ENCODE data around the gene SHISA5. TPM values are rescaled to one million over a fixed set of nuclear protein-coding genes. Genes with fewer than 3 reads are reported as not detected.

Gene SHISA5
- total RNA-seq, 1 donor from 2014 or later, result 333 TPM

- Histone ChIP-seq H3K9ac (ENCODE audit: low read length) (no peak overlapping the region), H3K9me3 (ENCODE audit: insufficient read depth, low read depth, low read length) (no peaks in the 10 kb centered on the region), H3K79me2 (ENCODE audit: insufficient read depth, low read length) (peaks cover 66% of the 10 kb centered on the region), H3K36me3 (ENCODE audit: insufficient read depth, low read length) (peaks cover 7% of the 10 kb centered on the region), H4K20me1 (ENCODE audit: insufficient read depth, low read length) (peaks cover 14% of the 10 kb centered on the region), H3K4me3 (ENCODE audit: insufficient read depth, low read depth, low read length) (no peak overlapping the region), H3K4me2 (ENCODE audit: low read length) (no peak overlapping the region), H3K4me1 (ENCODE audit: insufficient read depth, low read length) (peaks cover 32% of the 10 kb centered on the region), H2AFZ (ENCODE audit: low read depth, low read length) (no peak overlapping the region), H3K27ac (ENCODE audit: low read depth, low read length) (no peak overlapping the region), H3K27me3 (ENCODE audit: insufficient read depth, low read length) (no peaks in the 10 kb centered on the region)
- no peaks in the 10 kb centered on the region for H3K9me3 Mint-ChIP-seq (ENCODE audit: unreplicated experiment)
- H3K4me1 Mint-ChIP-seq (ENCODE audit: low read depth, unreplicated experiment), result peaks cover 18% of the 10 kb centered on the region
- no peak overlapping the region for H3K4me3 Mint-ChIP-seq (ENCODE audit: unreplicated experiment)
- H3K36me3 Mint-ChIP-seq (ENCODE audit: low read depth, unreplicated experiment), result peaks cover 14% of the 10 kb centered on the region
- DNase-seq (ENCODE audit: low read depth) (no peak), FAIRE-seq (no peak)
- H3K27me3 Mint-ChIP-seq (ENCODE audit: low read depth, unreplicated experiment), result no peaks in the 10 kb centered on the region
- no peak overlapping the region for H3K27ac Mint-ChIP-seq (ENCODE audit: unreplicated experiment)
- no peak for TF ChIP-seq CTCF (IDR thresholded peaks at IDR 0.05; ENCODE audit: insufficient read depth, low read depth, low read length)
Measured at GRCh38 chr3:48468329-48468731, 35.6 kb downstream of the SHISA5 start.

GRCh38 chr3:48467473-48468267, 36.3 kb downstream of the SHISA5 start:
- FAIRE-seq, result no peak
- Mint-ChIP-seq H3K27ac (ENCODE audit: unreplicated experiment) (peak overlapping the region; percentile 49), H3K9me3 (ENCODE audit: unreplicated experiment) (no peaks in the 10 kb centered on the region), H3K4me3 (ENCODE audit: unreplicated experiment) (no peak overlapping the region), H3K4me1 (ENCODE audit: low read depth, unreplicated experiment) (peaks cover 14% of the 10 kb centered on the region), H3K27me3 (ENCODE audit: low read depth, unreplicated experiment) (no peaks in the 10 kb centered on the region), H3K36me3 (ENCODE audit: low read depth, unreplicated experiment) (peaks cover 14% of the 10 kb centered on the region)
- Histone ChIP-seq H3K79me2 (ENCODE audit: insufficient read depth, low read length) (peaks cover 64% of the 10 kb centered on the region), H3K9ac (ENCODE audit: low read length) (peak overlapping the region; percentile 97), H3K27me3 (ENCODE audit: insufficient read depth, low read length) (no peaks in the 10 kb centered on the region), H3K36me3 (ENCODE audit: insufficient read depth, low read length) (peaks cover 8% of the 10 kb centered on the region), H3K9me3 (ENCODE audit: insufficient read depth, low read depth, low read length) (no peaks in the 10 kb centered on the region), H3K4me2 (ENCODE audit: low read length) (peak overlapping the region; percentile 87), H2AFZ (ENCODE audit: low read depth, low read length) (no peak overlapping the region), H3K27ac (ENCODE audit: low read depth, low read length) (peak overlapping the region; percentile 100), H3K4me3 (ENCODE audit: insufficient read depth, low read depth, low read length) (no peak overlapping the region), H3K4me1 (ENCODE audit: insufficient read depth, low read length) (peaks cover 29% of the 10 kb centered on the region), H4K20me1 (ENCODE audit: insufficient read depth, low read length) (peaks cover 14% of the 10 kb centered on the region)
- DNase-seq (ENCODE audit: low read depth), result no peak
- TF ChIP-seq CTCF (IDR thresholded peaks at IDR 0.05; ENCODE audit: insufficient read depth, low read depth, low read length) (no peak), EZH2 (IDR thresholded peaks at IDR 0.05; ENCODE audit: insufficient read depth, low read length) (no peak)

GRCh38 chr3:48467110-48467454, 36.9 kb downstream of the SHISA5 start:
- Histone ChIP-seq H3K27ac (ENCODE audit: low read depth, low read length) (peak overlapping the region; percentile 100), H3K4me1 (ENCODE audit: insufficient read depth, low read length) (peaks cover 29% of the 10 kb centered on the region), H2AFZ (ENCODE audit: low read depth, low read length) (no peak overlapping the region), H3K79me2 (ENCODE audit: insufficient read depth, low read length) (peaks cover 58% of the 10 kb centered on the region), H3K36me3 (ENCODE audit: insufficient read depth, low read length) (peaks cover 9% of the 10 kb centered on the region), H3K4me2 (ENCODE audit: low read length) (peak overlapping the region; percentile 87), H3K27me3 (ENCODE audit: insufficient read depth, low read length) (no peaks in the 10 kb centered on the region), H3K9me3 (ENCODE audit: insufficient read depth, low read depth, low read length) (no peaks in the 10 kb centered on the region), H3K9ac (ENCODE audit: low read length) (peak overlapping the region; percentile 97), H3K4me3 (ENCODE audit: insufficient read depth, low read depth, low read length) (peak overlapping the region; percentile 61), H4K20me1 (ENCODE audit: insufficient read depth, low read length) (peaks cover 14% of the 10 kb centered on the region)
- Mint-ChIP-seq H3K27ac (ENCODE audit: unreplicated experiment) (peak overlapping the region; percentile 83), H3K36me3 (ENCODE audit: low read depth, unreplicated experiment) (peaks cover 14% of the 10 kb centered on the region), H3K9me3 (ENCODE audit: unreplicated experiment) (no peaks in the 10 kb centered on the region), H3K4me1 (ENCODE audit: low read depth, unreplicated experiment) (peaks cover 14% of the 10 kb centered on the region), H3K27me3 (ENCODE audit: low read depth, unreplicated experiment) (no peaks in the 10 kb centered on the region), H3K4me3 (ENCODE audit: unreplicated experiment) (no peak overlapping the region)
- FAIRE-seq (no peak), DNase-seq (ENCODE audit: low read depth) (no peak)
- TF ChIP-seq CTCF (IDR thresholded peaks at IDR 0.05; ENCODE audit: insufficient read depth, low read depth, low read length) (no peak), EZH2 (IDR thresholded peaks at IDR 0.05; ENCODE audit: insufficient read depth, low read length) (no peak)

All from astrocyte (in vitro differentiated cells and primary cell).